GM12873 (cell line): ENCODE data around the gene SPACA5.
A peak's percentile ranks its signal among the peaks of the same experiment; 100 is the strongest.
"Not testable (repeated sequence)": the region's sequence is repeated elsewhere in the genome, so short reads cannot be mapped to it uniquely, and the experiment has no call there.

ENCODE experiments used
- CTCF ChIP-seq: IDR thresholded peaks from 2 replicates; pipeline ENCODE4 v1.5.1; 2012; ENCODE audit warnings: low read depth, mild to moderate bottlenecking, moderate library complexity, low read length, control low read depth; ENCODE audit not compliant: insufficient read depth; ENCODE audit errors: missing control alignments

SPACA5 gene

GRCh38 chrX:48006688-48007087 is at the start of gene SPACA5:
SPACA5 (plus strand) TSS chrX:48006988; CDS start chrX:48007803, 815 bp downstream.
- TF ChIP-seq CTCF: not testable (repeated sequence)

GRCh38 chrX:47958761-47959342 is 47.9 kb upstream of the SPACA5 start:
- peak; percentile 34 for TF ChIP-seq CTCF

GRCh38 chrX:47960406-47960805 is 46.4 kb upstream of the SPACA5 start:
- no peak for TF ChIP-seq CTCF

- TF ChIP-seq CTCF: no peak
Measured at GRCh38 chrX:47973235-47973634, 33.6 kb upstream of the SPACA5 start.

GRCh38 chrX:47976254-47977151 is 30.3 kb upstream of the SPACA5 start:
- TF ChIP-seq CTCF: no peak

- TF ChIP-seq CTCF: no peak
Measured at GRCh38 chrX:47991263-47992094, 15.3 kb upstream of the SPACA5 start.

GRCh38 chrX:47992095-47992380 is 14.8 kb upstream of the SPACA5 start:
- TF ChIP-seq CTCF: no peak
